ENCODE measurements around the gene TAS2R3. TPM values are rescaled to one million over a fixed set of nuclear protein-coding genes. Genes with fewer than 3 reads are reported as not detected.
"Not testable (repeated sequence)": the region's sequence is repeated elsewhere in the genome, so short reads cannot be mapped to it uniquely, and the experiment has no call there.

TAS2R3 gene
- total RNA-seq, 2 experiments from 2014 or later: 1.5 to 3.8 TPM

GRCh38 chr7:141752634-141753033 is 11.3 kb upstream of the TAS2R3 start:
- BruUV-seq (replicated peaks): no TSS peak
- ChIA-PET CTCF (ENCODE audit: unreplicated experiment) (no interaction called here), POLR2A (no interaction called here)
- H3K4me1 ChIP-seq (ENCODE audit: insufficient read depth, low read length, poor library complexity, severe bottlenecking): no peaks in the 10 kb centered on the region
- DNase-seq (ENCODE audit: low spot score): peak; percentile 13
- H2AFZ ChIP-seq (ENCODE audit: low read length): no peak overlapping the region
- H3K9me3 ChIP-seq (ENCODE audit: low read length): peaks cover 40% of the 10 kb centered on the region
- peaks cover 100% of the 10 kb centered on the region for H3K36me3 ChIP-seq (ENCODE audit: insufficient read depth, low read length)
- no peak overlapping the region for H3K4me2 ChIP-seq (ENCODE audit: low read length)
- no peaks in the 10 kb centered on the region; the same call in 1 of the 2 replicates for H4K20me1 ChIP-seq (ENCODE audit: insufficient read depth, low read length)
- no peaks in the 10 kb centered on the region for H3K9me2 ChIP-seq (ENCODE audit: insufficient read depth, low read length)
- H3K4me3 ChIP-seq (ENCODE audit: low read depth, low read length, poor library complexity, severe bottlenecking): no peak overlapping the region
- H3K79me2 ChIP-seq (ENCODE audit: insufficient read depth, low read depth, low read length): peaks cover 7% of the 10 kb centered on the region; the same call in 1 of the 2 replicates
- intact Hi-C loops (cut with micrococcal nuclease; ENCODE audit: unreplicated experiment): no loop called here
- TF ChIP-seq EZH2phosphoT487 (IDR thresholded peaks at IDR 0.05; ENCODE audit: borderline replicate concordance, low read depth, low read length): no peak
- TF ChIP-seq, protein P1, sequence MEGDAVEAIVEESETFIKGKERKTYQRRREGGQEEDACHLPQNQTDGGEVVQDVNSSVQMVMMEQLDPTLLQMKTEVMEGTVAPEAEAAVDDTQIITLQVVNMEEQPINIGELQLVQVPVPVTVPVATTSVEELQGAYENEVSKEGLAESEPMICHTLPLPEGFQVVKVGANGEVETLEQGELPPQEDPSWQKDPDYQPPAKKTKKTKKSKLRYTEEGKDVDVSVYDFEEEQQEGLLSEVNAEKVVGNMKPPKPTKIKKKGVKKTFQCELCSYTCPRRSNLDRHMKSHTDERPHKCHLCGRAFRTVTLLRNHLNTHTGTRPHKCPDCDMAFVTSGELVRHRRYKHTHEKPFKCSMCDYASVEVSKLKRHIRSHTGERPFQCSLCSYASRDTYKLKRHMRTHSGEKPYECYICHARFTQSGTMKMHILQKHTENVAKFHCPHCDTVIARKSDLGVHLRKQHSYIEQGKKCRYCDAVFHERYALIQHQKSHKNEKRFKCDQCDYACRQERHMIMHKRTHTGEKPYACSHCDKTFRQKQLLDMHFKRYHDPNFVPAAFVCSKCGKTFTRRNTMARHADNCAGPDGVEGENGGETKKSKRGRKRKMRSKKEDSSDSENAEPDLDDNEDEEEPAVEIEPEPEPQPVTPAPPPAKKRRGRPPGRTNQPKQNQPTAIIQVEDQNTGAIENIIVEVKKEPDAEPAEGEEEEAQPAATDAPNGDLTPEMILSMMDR (conservative IDR thresholded peaks at IDR 0.05; ENCODE audit: low read length): peak; percentile 70
- no peak overlapping the region for H3K27ac ChIP-seq (ENCODE audit: low read depth, low read length, poor library complexity, severe bottlenecking)

GRCh38 chr7:141754939-141755338 is 9.0 kb upstream of the TAS2R3 start:
- Histone ChIP-seq H3K4me3 (ENCODE audit: low read depth, low read length, poor library complexity, severe bottlenecking) (no peak overlapping the region), H4K20me1 (ENCODE audit: insufficient read depth, low read length) (no peaks in the 10 kb centered on the region; the same call in 1 of the 2 replicates), H3K9me2 (ENCODE audit: insufficient read depth, low read length) (no peaks in the 10 kb centered on the region), H2AFZ (ENCODE audit: low read length) (no peak overlapping the region), H3K27ac (ENCODE audit: low read depth, low read length, poor library complexity, severe bottlenecking) (no peak overlapping the region), H3K79me2 (ENCODE audit: insufficient read depth, low read depth, low read length) (no peaks in the 10 kb centered on the region), H3K4me1 (ENCODE audit: insufficient read depth, low read length, poor library complexity, severe bottlenecking) (no peaks in the 10 kb centered on the region), H3K36me3 (ENCODE audit: insufficient read depth, low read length) (peaks cover 98% of the 10 kb centered on the region), H3K9me3 (ENCODE audit: low read length) (peaks cover 26% of the 10 kb centered on the region), H3K4me2 (ENCODE audit: low read length) (no peak overlapping the region)
- TF ChIP-seq EZH2phosphoT487 (IDR thresholded peaks at IDR 0.05; ENCODE audit: borderline replicate concordance, low read depth, low read length): no peak
- TF ChIP-seq, protein P1 (conservative IDR thresholded peaks at IDR 0.05; ENCODE audit: low read length): peak; percentile 71
- intact Hi-C loops (cut with micrococcal nuclease; ENCODE audit: unreplicated experiment): no loop called here
- peak; percentile 42 for DNase-seq (ENCODE audit: low spot score)
- CTCF ChIA-PET (ENCODE audit: unreplicated experiment): no interaction called here
- POLR2A ChIA-PET: interaction anchor here (0.6 kb wide), 1 partner anchor 13 kb away, joined by 3 read pairs; no protein-coding TSS in a partner anchor
- BruUV-seq (replicated peaks): no TSS peak

DNA sequence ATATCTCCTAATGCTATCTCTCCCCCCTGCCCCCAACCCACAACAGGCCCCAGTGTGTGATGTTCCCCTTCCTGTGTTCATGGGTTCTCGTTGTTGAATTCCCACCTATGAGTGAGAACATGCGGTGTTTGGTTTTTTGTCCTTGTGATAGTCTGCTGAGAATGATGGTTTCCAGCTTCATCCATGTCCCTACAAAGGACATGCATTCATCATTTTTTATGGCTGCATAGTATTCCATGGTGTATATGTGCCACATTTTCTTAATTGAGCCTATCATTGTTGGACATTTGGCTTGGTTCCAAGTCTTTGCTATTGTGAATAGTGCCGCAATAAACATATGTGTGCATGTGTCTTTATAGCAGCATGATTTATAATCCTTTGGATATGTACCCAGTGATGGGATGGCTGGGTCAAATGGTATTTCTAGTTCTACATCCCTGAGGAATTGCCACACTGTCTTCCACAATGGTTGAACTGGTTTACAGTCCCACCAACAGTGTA is 6.2 kb downstream of the TAS2R3 start:
- H3K9me2 ChIP-seq (ENCODE audit: insufficient read depth, low read length); H3K79me2 ChIP-seq (ENCODE audit: insufficient read depth, low read depth, low read length); H3K4me2 ChIP-seq (ENCODE audit: low read length); intact Hi-C loops (cut with micrococcal nuclease; ENCODE audit: unreplicated experiment); DNase-seq (ENCODE audit: low spot score); H3K36me3 ChIP-seq (ENCODE audit: insufficient read depth, low read length); H3K4me1 ChIP-seq (ENCODE audit: insufficient read depth, low read length, poor library complexity, severe bottlenecking); CTCF ChIA-PET (ENCODE audit: unreplicated experiment); H4K20me1 ChIP-seq (ENCODE audit: insufficient read depth, low read length); H3K27ac ChIP-seq (ENCODE audit: low read depth, low read length, poor library complexity, severe bottlenecking); H3K9me3 ChIP-seq (ENCODE audit: low read length); BruUV-seq (replicated peaks); H3K4me3 ChIP-seq (ENCODE audit: low read depth, low read length, poor library complexity, severe bottlenecking); H2AFZ ChIP-seq (ENCODE audit: low read length): not testable (repeated sequence)
- POLR2A ChIA-PET: interaction anchor here (0.7 to 1.3 kb wide), 3 partner anchors 9 to 13 kb away, joined by 3 to 4 read pairs (median 3); no protein-coding TSS in a partner anchor

Data from OCI-LY7 (cell line).